ENCODE data around the gene FAM83F. TPM values are rescaled to one million over a fixed set of nuclear protein-coding genes. Genes with fewer than 3 reads are reported as not detected.

Gene FAM83F
- total and polyA plus RNA-seq, 2 donors (not counting 1 experiment from before 2014, with no cell fraction given): 0.10 TPM; not detected in 1

DNA sequence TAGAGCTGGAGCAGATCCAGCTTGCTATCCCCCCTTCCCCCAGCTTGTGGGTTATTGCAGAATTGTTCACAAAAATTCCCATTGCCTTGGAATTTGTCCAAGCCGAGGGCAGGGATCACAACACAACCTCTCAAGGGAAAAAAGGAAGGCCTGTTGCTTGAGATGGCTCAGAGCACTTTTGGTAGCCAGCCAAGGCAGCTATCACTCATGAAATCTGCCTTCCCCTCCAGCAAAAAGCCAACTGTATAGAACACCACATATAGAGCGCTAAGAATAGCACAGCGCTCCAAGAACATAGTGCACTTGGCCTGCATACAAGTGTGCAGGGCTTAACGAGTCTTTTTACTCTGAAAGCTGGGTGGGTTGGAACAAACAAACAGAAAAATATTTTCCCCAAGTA, 46.2 kb downstream of the FAM83F start:
- peaks cover 9 to 15% of the 10 kb centered on the region in 2 donors for H3K4me1 ChIP-seq (ENCODE audit: control insufficient read depth in 2 of 2, insufficient read depth in 2 of 2, low read length in 2 of 2)
- no peak overlapping the region for H3K4me2 ChIP-seq (replicated peaks; ENCODE audit: low read depth, low read length, poor library complexity, severe bottlenecking)
- no peak overlapping the region for H3K27ac Mint-ChIP-seq

More for the DNA sequence above, 46.2 kb downstream of the FAM83F start:
- no peak for DNase-seq
- Histone ChIP-seq H3K9me3 (ENCODE audit: control extremely low read depth in 1 of 3, control insufficient read depth in 2 of 3, insufficient read depth in 1 of 3, low read length in 2 of 3) (no peaks in the 10 kb centered on the region), H3K27me3 (replicated peaks in 1 of 4; ENCODE audit: control extremely low read depth in 1 of 4, control insufficient read depth in 3 of 4, insufficient read depth in 4 of 4, low read length in 3 of 4) (peaks cover 0 to 35% (median 7%) of the 10 kb centered on the region in 4 experiments), H3K4me3 (ENCODE audit: control extremely low read depth in 1 of 5, extremely low read depth in 1 of 5, insufficient read depth in 1 of 5, low read depth in 2 of 5, low read length in 4 of 5) (no peak overlapping the region), H4K20me1 (ENCODE audit: control insufficient read depth, insufficient read depth, low read length, poor library complexity, severe bottlenecking) (peaks cover 6% of the 10 kb centered on the region), H3K9ac (ENCODE audit: low read length) (no peak overlapping the region), H3K79me2 (ENCODE audit: control insufficient read depth, insufficient read depth, low read length) (peaks cover 17% of the 10 kb centered on the region), H3K27ac (ENCODE audit: low read length in 2 of 2) (no peak overlapping the region), H2AFZ (ENCODE audit: insufficient read depth, low read depth, low read length, poor library complexity, severe bottlenecking) (no peak overlapping the region), H3K36me3 (replicated peaks in 1 of 2; ENCODE audit: control extremely low read depth in 1 of 2, control insufficient read depth in 1 of 2, extremely low read depth in 1 of 2, insufficient read depth in 2 of 2, low read length in 1 of 2) (no peaks in the 10 kb centered on the region)
- H3K4me3 Mint-ChIP-seq: no peak overlapping the region
- POLR2A ChIA-PET: interaction anchor here (0.7 kb wide), 1 partner anchor 122 kb away, joined by 4 read pairs; no protein-coding TSS in a partner anchor
- 3% methylated on average over 4 of the region's 4 CpGs for WGBS (ENCODE audit: insufficient coverage)
- peaks cover 21% of the 10 kb centered on the region for H3K27me3 Mint-ChIP-seq
- ATAC-seq (ENCODE audit: low read depth): no peak
- H3K9me3 Mint-ChIP-seq (ENCODE audit: insufficient read depth): no peaks in the 10 kb centered on the region
- peaks cover 18% of the 10 kb centered on the region for H3K4me1 Mint-ChIP-seq
- CTCF ChIA-PET: interaction anchor here (1.2 to 3.6 kb wide), 4 partner anchors 16 to 545 kb away, joined by 3 to 19 read pairs (median 15); partner anchors contain the start of gene RPS19BP1
- intact Hi-C loops (cut with micrococcal nuclease): loop anchor here (5.0 kb wide), 1 partner anchor 1581 kb away; the partner anchor contains the start of genes DESI1 and XRCC6
- no peak for TF ChIP-seq EZH2 (IDR thresholded peaks at IDR 0.05; ENCODE audit: borderline replicate concordance, insufficient read depth, low read depth, low read length, poor library complexity, severe bottlenecking)
- TF ChIP-seq, protein P1, sequence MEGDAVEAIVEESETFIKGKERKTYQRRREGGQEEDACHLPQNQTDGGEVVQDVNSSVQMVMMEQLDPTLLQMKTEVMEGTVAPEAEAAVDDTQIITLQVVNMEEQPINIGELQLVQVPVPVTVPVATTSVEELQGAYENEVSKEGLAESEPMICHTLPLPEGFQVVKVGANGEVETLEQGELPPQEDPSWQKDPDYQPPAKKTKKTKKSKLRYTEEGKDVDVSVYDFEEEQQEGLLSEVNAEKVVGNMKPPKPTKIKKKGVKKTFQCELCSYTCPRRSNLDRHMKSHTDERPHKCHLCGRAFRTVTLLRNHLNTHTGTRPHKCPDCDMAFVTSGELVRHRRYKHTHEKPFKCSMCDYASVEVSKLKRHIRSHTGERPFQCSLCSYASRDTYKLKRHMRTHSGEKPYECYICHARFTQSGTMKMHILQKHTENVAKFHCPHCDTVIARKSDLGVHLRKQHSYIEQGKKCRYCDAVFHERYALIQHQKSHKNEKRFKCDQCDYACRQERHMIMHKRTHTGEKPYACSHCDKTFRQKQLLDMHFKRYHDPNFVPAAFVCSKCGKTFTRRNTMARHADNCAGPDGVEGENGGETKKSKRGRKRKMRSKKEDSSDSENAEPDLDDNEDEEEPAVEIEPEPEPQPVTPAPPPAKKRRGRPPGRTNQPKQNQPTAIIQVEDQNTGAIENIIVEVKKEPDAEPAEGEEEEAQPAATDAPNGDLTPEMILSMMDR (IDR thresholded peaks at IDR 0.05): no peak
